Fibroblast of lung (primary cell): ENCODE data around the gene STK36.

Source experiments
- CTCF ChIP-seq, 2 donors: IDR thresholded peaks in 1 of 2; conservative IDR thresholded peaks in 1 of 2; 1 replicate in 1 of 2; 2 replicates in 1 of 2; pipeline ENCODE4 v1.5.1; 2011 to 2012; ENCODE audit warnings: low read length in 2 of 2, control low read depth in 1 of 2, inconsistent platforms in 1 of 2, low read depth in 1 of 2, mild to moderate bottlenecking in 1 of 2
- EZH2 ChIP-seq: IDR thresholded peaks from 2 replicates; pipeline ENCODE4 v1.5.1; 2012; ENCODE audit warnings: low read length, control low read depth, mild to moderate bottlenecking; ENCODE audit errors: missing control alignments

DNA sequence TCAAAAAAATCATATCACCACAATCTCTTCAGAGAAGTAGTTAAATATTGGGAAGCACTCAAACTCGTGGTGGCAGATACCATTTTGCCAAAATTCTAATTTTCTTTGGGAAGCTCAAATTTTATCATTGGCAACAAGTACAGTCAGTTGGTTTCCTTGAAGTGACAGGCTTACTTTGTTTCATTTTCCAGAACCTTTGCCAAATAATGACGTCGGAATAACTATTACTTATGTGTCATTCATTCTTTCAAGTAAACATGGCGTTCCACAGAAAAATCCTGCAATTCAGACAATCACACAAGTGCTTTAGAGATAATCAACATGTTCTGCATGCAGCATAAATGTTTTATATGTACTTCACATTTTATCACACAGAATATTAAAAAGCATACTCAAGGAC is 44.2 kb downstream of the STK36 start:
- no peak for TF ChIP-seq CTCF (conservative IDR thresholded peaks at IDR 0.05 in 1 of 2, IDR thresholded peaks at IDR 0.05 in 1 of 2; ENCODE audit: low read depth in 1 of 2, low read length in 2 of 2)
- no peak for TF ChIP-seq EZH2
